Muscle of leg (tissue), 11 donors: ENCODE data around the gene RMDN2. TPM values are rescaled to one million over a fixed set of nuclear protein-coding genes. Genes with fewer than 3 reads are reported as not detected.

Experiments used
- DNase-seq: peaks from one replicate; pipeline ENCODE4 v3.0.0; 2013
- H3K27ac ChIP-seq: one replicate; pipeline ENCODE4 v1.5.1; 2013; ENCODE audit warnings: mild to moderate bottlenecking, low read length, control low read depth
- H3K27me3 ChIP-seq: one replicate; pipeline ENCODE4 v1.6.1; 2013; ENCODE audit warnings: low read length; ENCODE audit not compliant: control insufficient read depth, insufficient read depth
- H3K36me3 ChIP-seq: one replicate; pipeline ENCODE4 v1.6.1; 2013; ENCODE audit warnings: low read length; ENCODE audit not compliant: control insufficient read depth, insufficient read depth
- H3K4me1 ChIP-seq: one replicate; pipeline ENCODE4 v1.6.1; 2013; ENCODE audit warnings: low read length; ENCODE audit not compliant: control insufficient read depth, insufficient read depth
- H3K4me3 ChIP-seq: one replicate; pipeline ENCODE4 v1.5.1; 2013; ENCODE audit warnings: low read length, control low read depth
- H3K9me3 ChIP-seq: replicated peaks from 2 replicates; pipeline ENCODE4 v1.6.1; 2013; ENCODE audit warnings: low read depth, low read length; ENCODE audit not compliant: control insufficient read depth
- WGBS: methylation state at CpG from one replicate; pipeline ENCODE4 v1.1.5; 2013; ENCODE audit warnings: missing lambda C conversion rate; ENCODE audit not compliant: insufficient coverage; 5-methylcytosine and 5-hydroxymethylcytosine counted together
- polyA plus RNA-seq, 8 donors: library from polyadenylated mRNA; unstranded; fragments of 120-200 nt; gene quantifications; one replicate each; pipeline versions ENCODE4 v1.2.1 to v1.2.3, GENCODE V29; 2013; ENCODE audit warnings: inconsistent platforms in 1 of 8, low replicate concordance in 1 of 8; ENCODE audit not compliant: insufficient read length in 8 of 8, insufficient read depth in 1 of 8
- total RNA-seq: library from RNA; stranded (reverse); fragments of 120-200 nt; gene quantifications from one replicate; pipeline ENCODE4 v1.2.4, GENCODE V29; 2013

The RMDN2 gene
- total and polyA plus RNA-seq, 9 donors: 2.6 to 5.1 (median 3.6) TPM

GRCh38 chr2:37896319-37896718 is 28.8 kb upstream of the RMDN2 start:
- 36% methylated on average over 2 of the region's 3 CpGs for WGBS
- H3K36me3 ChIP-seq: no peaks in the 10 kb centered on the region
- H3K4me3 ChIP-seq: no peak overlapping the region
- DNase-seq: no peak
- peaks cover 6% of the 10 kb centered on the region for H3K9me3 ChIP-seq
- no peaks in the 10 kb centered on the region for H3K27me3 ChIP-seq
- H3K4me1 ChIP-seq: no peaks in the 10 kb centered on the region
- no peak overlapping the region for H3K27ac ChIP-seq

DNA sequence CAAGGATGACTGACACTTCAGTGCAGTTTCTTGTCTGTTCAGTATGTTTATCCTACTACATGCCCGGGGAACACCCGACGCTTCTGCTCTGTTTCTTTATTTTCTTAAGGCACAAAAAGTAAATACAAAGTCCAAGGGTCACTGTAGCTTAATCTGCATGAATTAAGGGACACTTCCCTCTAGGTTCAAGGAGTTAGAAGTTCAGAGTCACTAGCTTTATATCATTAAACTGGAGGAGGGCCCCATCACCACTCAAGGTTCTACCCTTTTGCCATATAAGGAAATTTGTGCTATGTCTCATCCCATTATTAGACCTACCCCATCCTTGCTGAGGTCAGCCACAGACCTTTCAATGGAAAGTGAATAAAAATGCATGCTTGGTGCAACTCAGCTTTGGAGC is 27.6 kb upstream of the RMDN2 start:
- DNase-seq: no peak
- 76% methylated on average over 3 of the region's 3 CpGs for WGBS
- no peak overlapping the region for H3K4me3 ChIP-seq
- peaks cover 6% of the 10 kb centered on the region for H3K9me3 ChIP-seq
- H3K27ac ChIP-seq: no peak overlapping the region
- no peaks in the 10 kb centered on the region for H3K36me3 ChIP-seq
- H3K4me1 ChIP-seq: no peaks in the 10 kb centered on the region
- H3K27me3 ChIP-seq: no peaks in the 10 kb centered on the region

DNA sequence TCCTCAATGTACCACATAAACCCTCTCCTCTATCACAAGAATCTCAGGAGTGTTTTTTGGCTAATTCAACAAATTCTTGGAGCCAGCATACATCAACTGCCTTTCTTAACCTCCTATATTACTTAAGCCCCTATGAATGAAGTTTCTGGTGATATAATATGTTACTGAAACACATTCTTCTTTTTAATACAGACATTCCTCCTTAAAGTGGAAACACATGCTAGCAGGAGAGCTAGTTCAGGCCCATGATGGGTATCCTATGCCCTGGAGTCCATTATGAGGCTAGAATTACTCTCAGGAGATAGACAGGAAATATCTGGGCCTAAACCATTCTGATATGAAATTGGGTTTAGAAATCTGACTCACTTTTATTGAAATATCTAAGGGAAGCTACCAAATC is 26.6 kb upstream of the RMDN2 start:
- DNase-seq: no peak

GRCh38 chr2:37902991-37903390 is 22.1 kb upstream of the RMDN2 start:
- no peak for DNase-seq
- H3K9me3 ChIP-seq: peaks cover 6% of the 10 kb centered on the region
- H3K36me3 ChIP-seq: no peaks in the 10 kb centered on the region
- H3K27ac ChIP-seq: no peak overlapping the region
- H3K4me3 ChIP-seq: no peak overlapping the region
- H3K27me3 ChIP-seq: no peaks in the 10 kb centered on the region
- no peaks in the 10 kb centered on the region for H3K4me1 ChIP-seq

More for the DNA sequence above, 26.6 kb upstream of the RMDN2 start:
- Histone ChIP-seq H3K9me3 (peaks cover 6% of the 10 kb centered on the region), H3K36me3 (no peaks in the 10 kb centered on the region), H3K27ac (no peak overlapping the region), H3K4me3 (no peak overlapping the region), H3K4me1 (no peaks in the 10 kb centered on the region), H3K27me3 (no peaks in the 10 kb centered on the region)

DNA sequence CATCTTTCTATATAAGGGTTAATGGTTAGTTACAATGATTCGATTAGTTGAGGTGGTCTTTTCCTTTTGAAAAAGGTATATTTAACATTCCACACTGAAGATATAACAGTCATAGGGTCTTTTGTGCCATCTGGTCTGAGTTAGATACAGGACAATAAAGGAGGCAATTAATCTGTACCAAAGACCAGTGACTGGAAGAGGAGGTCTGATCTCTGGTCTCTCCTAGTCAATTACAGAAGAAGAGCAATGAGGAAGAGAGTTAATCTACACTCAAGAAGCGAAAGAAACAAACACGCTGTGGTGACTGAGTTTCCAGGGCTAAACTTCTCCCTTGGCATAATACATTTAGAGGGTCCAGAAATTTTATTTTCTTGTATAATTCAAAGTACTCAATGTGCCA is 20.7 kb upstream of the RMDN2 start:
- no peaks in the 10 kb centered on the region for H3K36me3 ChIP-seq
- no peaks in the 10 kb centered on the region for H3K4me1 ChIP-seq
- no peak overlapping the region for H3K4me3 ChIP-seq
- no peak for DNase-seq
- no peak overlapping the region for H3K27ac ChIP-seq
- no peaks in the 10 kb centered on the region for H3K27me3 ChIP-seq
- H3K9me3 ChIP-seq: peaks cover 6% of the 10 kb centered on the region
- whole genome bisulfite sequencing: no CpG with 5 or more reads among the region's 3 CpGs

GRCh38 chr2:37904993-37905392 is 20.1 kb upstream of the RMDN2 start:
- Histone ChIP-seq H3K4me3 (no peak overlapping the region), H3K27me3 (no peaks in the 10 kb centered on the region), H3K9me3 (peaks cover 6% of the 10 kb centered on the region), H3K27ac (no peak overlapping the region), H3K4me1 (no peaks in the 10 kb centered on the region), H3K36me3 (no peaks in the 10 kb centered on the region)
- no peak for DNase-seq
- 60% methylated on average over 5 of the region's 5 CpGs for WGBS

DNA sequence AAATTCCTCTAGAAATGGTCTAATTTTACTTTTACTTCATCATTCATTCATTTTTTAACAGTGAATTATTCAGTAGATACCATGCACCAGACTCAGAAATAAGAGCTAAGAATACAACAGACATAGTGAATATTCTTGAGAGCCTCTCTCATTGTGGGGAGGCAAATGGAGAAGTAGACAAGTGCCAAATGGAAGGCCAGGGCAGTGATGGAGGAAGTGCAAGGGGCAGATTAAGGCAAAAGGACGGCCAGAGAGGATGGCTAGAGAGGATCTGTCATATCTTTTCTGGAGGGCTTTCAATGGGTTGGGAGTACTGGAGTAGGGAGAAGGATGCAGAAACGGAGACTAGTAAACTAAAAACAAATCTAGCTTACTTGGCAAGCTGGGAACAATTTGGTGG is 19.0 kb upstream of the RMDN2 start:
- Histone ChIP-seq H3K4me3 (no peak overlapping the region), H3K27ac (no peak overlapping the region), H3K27me3 (no peaks in the 10 kb centered on the region), H3K36me3 (no peaks in the 10 kb centered on the region), H3K4me1 (no peaks in the 10 kb centered on the region), H3K9me3 (no peaks in the 10 kb centered on the region)
- 29% methylated on average over 1 of the region's 2 CpGs for WGBS
- DNase-seq: no peak

DNA sequence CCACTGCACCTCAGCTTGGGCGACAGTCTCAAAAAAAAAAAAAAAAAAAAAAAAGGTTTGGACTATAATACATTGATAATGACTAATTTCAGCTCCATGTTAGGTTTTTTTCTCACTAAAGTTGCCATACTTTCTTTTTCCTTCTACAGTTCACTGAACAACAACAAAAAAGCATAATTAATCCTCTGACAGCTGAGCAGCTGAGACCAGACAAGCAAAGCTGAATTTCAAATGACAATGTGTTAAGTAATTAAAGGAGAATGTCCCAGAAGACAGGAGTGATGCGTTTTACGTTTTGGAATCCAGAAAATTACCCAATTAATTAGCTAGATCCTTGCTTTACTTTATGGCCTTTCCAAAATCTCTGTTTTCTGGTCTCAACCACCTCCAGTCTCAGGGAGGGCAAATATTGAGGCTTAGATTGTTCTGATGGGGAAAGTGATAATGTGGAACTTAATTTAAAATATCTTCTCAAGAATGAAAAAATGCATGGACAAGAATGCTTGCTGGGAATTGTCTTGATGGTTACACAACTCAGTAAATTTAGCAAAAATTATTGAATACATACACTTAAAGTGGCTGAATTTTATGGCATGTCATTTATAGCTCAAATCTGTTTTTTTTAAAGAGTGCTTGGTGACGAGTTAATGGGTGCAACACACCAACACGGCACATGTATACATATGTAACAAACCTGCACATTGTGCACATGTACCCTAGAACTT is 17.4 kb upstream of the RMDN2 start:
- no peak overlapping the region for H3K27ac ChIP-seq
- H3K4me3 ChIP-seq: no peak overlapping the region
- no CpG with 5 or more reads among the region's 5 CpGs for WGBS
- H3K9me3 ChIP-seq: no peaks in the 10 kb centered on the region
- H3K36me3 ChIP-seq: no peaks in the 10 kb centered on the region
- H3K27me3 ChIP-seq: no peaks in the 10 kb centered on the region
- DNase-seq: no peak
- H3K4me1 ChIP-seq: no peaks in the 10 kb centered on the region

- Histone ChIP-seq H3K9me3 (no peaks in the 10 kb centered on the region), H3K27me3 (no peaks in the 10 kb centered on the region), H3K36me3 (no peaks in the 10 kb centered on the region), H3K4me1 (no peaks in the 10 kb centered on the region), H3K27ac (no peak overlapping the region), H3K4me3 (no peak overlapping the region)
- no peak for DNase-seq
- no CpG with 5 or more reads among the region's 4 CpGs for WGBS
These were observed 13.7 kb upstream of the RMDN2 start for GRCh38 chr2:37911296-37911873.

DNA sequence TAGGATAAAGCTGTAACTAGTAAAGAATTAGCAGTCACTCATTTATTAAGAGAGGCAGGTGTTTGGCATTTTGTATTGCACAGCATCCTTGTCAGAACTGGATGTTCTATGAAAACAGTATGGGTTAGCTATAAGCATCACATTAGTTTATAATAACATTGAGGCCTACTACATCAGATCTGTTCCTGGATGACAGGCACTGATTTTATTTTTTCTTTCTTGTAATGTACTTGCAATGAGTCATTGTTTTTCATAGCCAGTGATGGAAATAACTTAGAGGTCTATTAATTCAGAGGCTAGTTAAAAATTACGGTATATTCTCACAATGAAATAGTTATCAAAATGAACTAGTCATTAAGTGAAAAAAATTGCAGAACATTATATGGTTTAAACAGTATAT is 13.0 kb upstream of the RMDN2 start:
- no peak for DNase-seq
- Histone ChIP-seq H3K4me1 (no peaks in the 10 kb centered on the region), H3K4me3 (no peak overlapping the region), H3K36me3 (no peaks in the 10 kb centered on the region), H3K9me3 (no peaks in the 10 kb centered on the region), H3K27ac (no peak overlapping the region), H3K27me3 (no peaks in the 10 kb centered on the region)
- WGBS: no CpG with 5 or more reads among the region's 1 CpG

DNA sequence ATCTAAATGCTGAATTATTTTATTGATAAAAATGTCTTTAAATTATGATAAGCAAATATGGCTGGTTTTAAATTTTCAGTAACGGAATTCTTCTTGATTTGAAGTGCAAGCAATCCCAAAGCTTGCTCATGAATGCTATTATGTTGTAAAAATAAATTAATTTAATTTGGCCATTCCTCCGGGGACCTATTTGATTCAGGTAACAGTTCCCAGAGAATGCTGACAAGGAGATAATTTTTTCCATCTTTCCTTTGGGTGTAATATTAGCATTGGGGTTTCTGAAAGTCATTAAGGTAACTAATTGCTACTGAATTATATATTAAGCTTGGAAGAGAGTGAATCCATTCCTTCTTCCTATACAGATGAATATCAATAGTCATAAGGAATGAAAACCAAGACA is 12.5 kb upstream of the RMDN2 start:
- no CpG with 5 or more reads among the region's 2 CpGs for WGBS
- Histone ChIP-seq H3K4me3 (no peak overlapping the region), H3K27me3 (no peaks in the 10 kb centered on the region), H3K9me3 (no peaks in the 10 kb centered on the region), H3K36me3 (no peaks in the 10 kb centered on the region), H3K4me1 (no peaks in the 10 kb centered on the region), H3K27ac (no peak overlapping the region)
- DNase-seq: no peak
